ENCODE results near the gene MRPL10. TPM values are rescaled to one million over a fixed set of nuclear protein-coding genes. Genes with fewer than 3 reads are reported as not detected.
A peak's percentile ranks its signal among the peaks of the same experiment; 100 is the strongest.

Gene MRPL10
- total and polyA plus RNA-seq, 2 of the 8 experiments (the other 6 are each of a cell fraction or from before 2014, with no cell fraction given), result 85.3 to 214 TPM

GRCh38 chr17:47846716-47847340 is 15.5 kb upstream of the MRPL10 start:
- Histone ChIP-seq H3K23ac (ENCODE audit: insufficient read length) (no peak overlapping the region), H2BK5ac (ENCODE audit: low read depth, low read length) (peak overlapping the region; percentile 26; the same call in 1 of the 2 replicates), H2AFZ (ENCODE audit: low read length) (no peak overlapping the region), H3K18ac (ENCODE audit: extremely low read depth, low read length) (no peak overlapping the region), H3K79me2 (ENCODE audit: control insufficient read depth in 1 of 2, insufficient read depth in 2 of 2, low read length in 2 of 2) (no peaks in the 10 kb centered on the region), H3K14ac (ENCODE audit: insufficient read length) (no peak overlapping the region), H3K4ac (replicated peaks; ENCODE audit: insufficient read length, low read depth, low read length) (no peak overlapping the region), H2BK120ac (replicated peaks; ENCODE audit: low read depth, low read length) (no peak overlapping the region), H3K27me3 (replicated peaks in 1 of 4; ENCODE audit: control insufficient read depth in 3 of 4, extremely low read depth in 1 of 4, insufficient read depth in 3 of 4, low read length in 3 of 4) (peaks cover 47 to 70% (median 61%) of the 10 kb centered on the region in 4 experiments), H3K27ac (ENCODE audit: low read depth, low read length) (no peak overlapping the region), H3K9ac (replicated peaks in 1 of 4; ENCODE audit: extremely low read depth in 1 of 4, low read depth in 3 of 4, low read length in 3 of 4) (no peak overlapping the region), H4K20me1 (replicated peaks in 1 of 2; ENCODE audit: control insufficient read depth in 1 of 2, insufficient read depth in 2 of 2, low read length in 2 of 2) (peaks cover 3 to 5% of the 10 kb centered on the region in 2 experiments), H4K5ac (ENCODE audit: insufficient read length, low read depth, low read length) (no peak overlapping the region), H4K91ac (replicated peaks; ENCODE audit: insufficient read length, low read length) (no peak overlapping the region), H3K56ac (replicated peaks; ENCODE audit: insufficient read length, low read depth, low read length) (no peak overlapping the region), H3K4me1 (replicated peaks in 1 of 4; ENCODE audit: control insufficient read depth in 3 of 4, insufficient read depth in 4 of 4, low read length in 3 of 4) (peaks cover 0 to 33% (median 15%) of the 10 kb centered on the region in 4 experiments; a peak in 6 of 7 replicates), H3K79me1 (ENCODE audit: low read depth, low read length) (no peaks in the 10 kb centered on the region), H2BK20ac (ENCODE audit: low read length) (no peak overlapping the region), H3K23me2 (ENCODE audit: low read depth, low read length) (peaks cover 20% of the 10 kb centered on the region), H3K4me3 (ENCODE audit: extremely low read depth in 1 of 4, insufficient read depth in 2 of 4, low read depth in 3 of 4, low read length in 4 of 4) (peak overlapping the region; percentile 16 to 58 (median 26); a peak in 7 of 8 replicates), H3K9me3 (ENCODE audit: insufficient read depth in 2 of 2, low read depth in 1 of 2, low read length in 1 of 2) (no peaks in the 10 kb centered on the region), H3K4me2 (ENCODE audit: insufficient read depth in 1 of 2, low read depth in 2 of 2, low read length in 2 of 2) (peak overlapping the region; percentile 73 to 82), H2AK5ac (ENCODE audit: low read depth, low read length) (no peak overlapping the region), H4K8ac (ENCODE audit: extremely low read depth, insufficient read depth, low read length) (no peak overlapping the region), H2BK15ac (ENCODE audit: low read length) (0 out of 2 replicates have a peak overlapping the region, but pooled peaks have one; percentile 61), H2BK12ac (ENCODE audit: low read depth, low read length) (peak overlapping the region; percentile 60; the same call in 1 of the 2 replicates), H3K36me3 (ENCODE audit: control insufficient read depth in 2 of 4, insufficient read depth in 4 of 4, low read length in 3 of 4) (no peaks in the 10 kb centered on the region)
- WGBS, 2 experiments (ENCODE audit: extremely low coverage in 1 of 2, insufficient coverage in 1 of 2, insufficient read length in 1 of 2, insufficient replicate concordance in 2 of 2, low coverage in 1 of 2, low lambda C conversion rate in 2 of 2, missing lambda C conversion rate in 1 of 2), result 9% methylated on average over 31 of the region's 31 CpGs; no CpG with 5 or more reads in 1 of the 2 experiments
- DNase-seq (ENCODE audit: low read depth in 1 of 2, low spot score in 2 of 2) (peak in 1 of 2 experiments; percentile 78), FAIRE-seq (no peak)
- POLR2A ChIA-PET (ENCODE audit: partially characterized antibody), result interaction anchor here (1.0 to 12.4 kb wide), 14 partner anchors 10 to 209 kb away, joined by 3 to 134 read pairs (median 4); partner anchors contain the start of genes LRRC46, MRPL10 and SP2
- TF ChIP-seq CHD2 (IDR thresholded peaks at IDR 0.05; ENCODE audit: low read length), result no peak
- TF ChIP-seq SRF (IDR thresholded peaks at IDR 0.05; ENCODE audit: low read depth, low read length), result no peak
- no peak for TF ChIP-seq ZNF274 (IDR thresholded peaks at IDR 0.05; ENCODE audit: borderline replicate concordance, extremely low read depth, low read length)
- TF ChIP-seq, protein P1, sequence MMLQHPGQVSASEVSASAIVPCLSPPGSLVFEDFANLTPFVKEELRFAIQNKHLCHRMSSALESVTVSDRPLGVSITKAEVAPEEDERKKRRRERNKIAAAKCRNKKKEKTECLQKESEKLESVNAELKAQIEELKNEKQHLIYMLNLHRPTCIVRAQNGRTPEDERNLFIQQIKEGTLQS (IDR thresholded peaks at IDR 0.05; ENCODE audit: insufficient read depth, low read depth, low read length), result no peak
- no peak for TF ChIP-seq SIX5 (IDR thresholded peaks at IDR 0.05; ENCODE audit: low read depth, low read length)
- no peak for TF ChIP-seq BCL11A (IDR thresholded peaks at IDR 0.05; ENCODE audit: low read depth in 2 of 2, low read length in 2 of 2)
- TF ChIP-seq KDM5A (IDR thresholded peaks at IDR 0.05; ENCODE audit: low read length), result no peak
- no peak for TF ChIP-seq SP1 (IDR thresholded peaks at IDR 0.05; ENCODE audit: low read depth, low read length)
- no peak for TF ChIP-seq CEBPB (IDR thresholded peaks at IDR 0.05; ENCODE audit: low read depth, low read length)
- TF ChIP-seq RAD21 (IDR thresholded peaks at IDR 0.05 in 1 of 2, conservative IDR thresholded peaks at IDR 0.05 in 1 of 2; ENCODE audit: low read depth in 2 of 2, low read length in 2 of 2), result no peak
- TF ChIP-seq, protein P2, sequence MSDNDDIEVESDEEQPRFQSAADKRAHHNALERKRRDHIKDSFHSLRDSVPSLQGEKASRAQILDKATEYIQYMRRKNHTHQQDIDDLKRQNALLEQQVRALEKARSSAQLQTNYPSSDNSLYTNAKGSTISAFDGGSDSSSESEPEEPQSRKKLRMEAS (IDR thresholded peaks at IDR 0.05), result no peak
- CTCF ChIA-PET (ENCODE audit: partially characterized antibody), result interaction anchor here (0.7 to 33.0 kb wide), 26 partner anchors 3 to 196 kb away, joined by 3 to 1206 read pairs (median 8); partner anchors contain the start of genes CDK5RAP3, LRRC46, MRPL10 and OSBPL7

Data from H1 (cell line).